GM21447 (cell line): ENCODE data around the gene GLI2.

Experiments
- ATAC-seq: cut with Tn5 transposase; IDR thresholded peaks from one replicate; pipeline ENCODE4 v1.9.1; 2021; ENCODE audit not compliant: unreplicated experiment

The GLI2 gene

DNA sequence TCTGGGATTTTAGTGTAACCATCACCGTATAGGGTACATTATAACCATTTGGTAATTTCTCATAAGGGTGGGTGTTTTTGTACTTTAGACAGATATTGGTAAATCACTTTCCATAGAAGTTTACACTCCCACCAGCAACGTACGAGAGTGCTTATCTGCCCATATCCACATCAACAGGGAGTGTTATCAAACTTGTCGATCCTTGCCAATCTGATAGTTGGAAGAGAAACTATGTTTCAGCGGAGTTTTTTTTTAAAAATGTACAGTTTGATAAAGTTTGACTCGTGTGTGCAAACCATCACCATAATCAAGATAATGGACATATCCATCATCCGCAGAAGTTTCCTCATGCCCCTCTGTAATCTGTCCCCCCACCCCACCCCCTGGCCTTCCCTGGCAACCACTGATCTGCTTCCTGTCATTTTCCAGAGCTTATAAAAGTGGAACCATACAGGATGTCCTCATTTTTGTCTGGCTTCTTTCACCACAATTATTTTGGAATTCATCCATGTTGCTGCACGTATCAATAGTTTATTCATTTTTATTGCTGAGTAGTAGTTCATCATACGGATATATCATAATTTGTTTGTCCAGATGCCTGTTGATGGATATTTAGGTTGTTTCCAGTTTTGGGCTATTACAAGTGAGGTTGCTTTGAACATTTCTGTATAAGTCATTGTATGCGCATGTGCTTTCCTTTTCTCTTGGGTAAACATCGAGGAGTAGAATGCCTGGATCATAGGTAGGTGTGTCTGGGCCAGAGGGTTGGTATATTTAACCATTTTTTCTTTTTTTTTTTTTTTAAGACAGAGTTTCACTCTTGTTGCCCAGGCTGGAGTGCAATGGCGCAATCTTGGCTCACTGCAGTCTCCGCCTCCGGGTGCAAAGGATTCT is 18.6 kb downstream of the GLI2 start:
- no peak for ATAC-seq

DNA sequence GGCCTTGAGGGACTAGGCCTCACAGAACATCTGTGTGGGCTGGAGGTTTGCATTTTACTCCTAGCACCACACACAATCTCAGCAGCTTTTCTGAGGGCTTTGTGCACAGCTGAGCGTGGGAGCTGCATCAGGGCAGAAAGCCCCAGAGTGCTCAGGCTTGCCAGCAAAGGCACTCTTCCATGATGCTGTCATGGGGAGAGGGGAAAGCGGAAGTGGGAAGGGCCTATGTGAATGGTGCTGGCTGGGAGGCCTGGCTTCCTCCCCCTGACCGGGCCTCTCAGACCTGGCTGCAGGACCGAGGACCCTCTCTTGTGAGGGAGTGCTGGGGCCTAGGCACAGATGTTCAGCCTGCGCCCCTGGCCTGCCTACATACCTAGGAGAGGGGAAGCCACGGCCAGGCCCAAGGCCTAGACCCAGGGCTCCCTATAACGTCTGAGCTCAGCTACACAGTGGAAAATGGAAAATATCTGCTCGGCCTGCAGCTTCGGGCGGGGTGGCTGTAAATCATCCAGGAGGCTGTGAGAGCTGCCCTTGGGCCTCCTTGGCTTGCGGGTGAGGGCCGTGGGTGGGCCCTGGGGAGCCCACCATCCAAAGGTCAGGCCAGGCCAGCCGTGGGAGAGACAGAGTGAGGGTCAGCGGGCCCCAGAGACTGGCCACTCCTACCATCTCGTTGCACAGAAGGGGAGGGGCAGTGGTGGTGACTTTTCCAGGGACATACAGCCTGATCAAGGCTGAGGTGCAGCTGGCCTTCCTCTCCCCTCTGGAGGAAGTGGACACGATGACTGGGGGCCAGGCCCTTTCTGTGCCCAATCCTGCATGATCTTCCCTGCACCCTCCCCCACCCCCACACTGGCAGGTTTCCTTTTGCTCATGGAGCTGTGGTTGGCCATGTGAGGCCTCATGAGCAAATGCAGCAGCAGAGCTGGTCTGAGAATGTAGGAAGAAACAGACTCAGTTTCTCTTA is 22.8 kb downstream of the GLI2 start:
- no peak for ATAC-seq

DNA sequence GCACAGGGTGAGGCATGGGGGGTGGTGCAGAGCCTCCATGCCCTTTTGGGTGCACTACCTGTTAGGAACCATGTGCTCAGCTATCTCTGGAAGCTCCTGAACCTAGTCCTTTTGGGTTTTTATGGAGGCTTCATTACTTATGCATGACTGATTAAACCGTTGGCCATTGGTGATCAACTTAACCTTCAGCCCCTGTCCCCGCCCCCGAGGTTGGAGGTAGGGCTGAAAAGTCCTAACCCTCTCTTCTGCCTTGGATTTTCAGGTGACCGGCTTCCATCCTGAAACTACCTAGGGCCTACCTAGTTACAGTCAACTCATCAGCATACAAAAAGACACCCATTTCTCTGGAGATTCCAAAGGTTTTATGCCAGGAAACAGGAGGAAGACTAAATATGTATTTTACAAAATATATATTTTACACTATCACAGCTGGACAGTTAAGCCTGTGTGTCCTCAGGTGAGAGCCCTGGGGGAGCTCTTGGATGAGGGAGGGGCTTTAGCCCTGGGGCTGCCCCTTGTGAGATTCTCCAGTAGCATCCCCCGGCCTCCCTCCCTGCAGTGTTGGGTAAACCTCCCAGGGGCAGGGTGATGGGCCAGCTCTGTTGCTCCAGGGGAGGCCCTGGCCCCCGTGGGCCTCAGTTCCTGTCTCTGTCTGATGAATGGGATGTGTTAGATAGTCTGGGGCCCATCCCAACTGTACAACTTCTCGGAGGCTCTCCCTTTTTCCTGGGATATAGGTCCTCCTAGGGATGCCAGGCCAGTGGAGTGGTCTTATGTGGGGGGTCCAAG is 24.1 kb downstream of the GLI2 start:
- ATAC-seq, result no peak

DNA sequence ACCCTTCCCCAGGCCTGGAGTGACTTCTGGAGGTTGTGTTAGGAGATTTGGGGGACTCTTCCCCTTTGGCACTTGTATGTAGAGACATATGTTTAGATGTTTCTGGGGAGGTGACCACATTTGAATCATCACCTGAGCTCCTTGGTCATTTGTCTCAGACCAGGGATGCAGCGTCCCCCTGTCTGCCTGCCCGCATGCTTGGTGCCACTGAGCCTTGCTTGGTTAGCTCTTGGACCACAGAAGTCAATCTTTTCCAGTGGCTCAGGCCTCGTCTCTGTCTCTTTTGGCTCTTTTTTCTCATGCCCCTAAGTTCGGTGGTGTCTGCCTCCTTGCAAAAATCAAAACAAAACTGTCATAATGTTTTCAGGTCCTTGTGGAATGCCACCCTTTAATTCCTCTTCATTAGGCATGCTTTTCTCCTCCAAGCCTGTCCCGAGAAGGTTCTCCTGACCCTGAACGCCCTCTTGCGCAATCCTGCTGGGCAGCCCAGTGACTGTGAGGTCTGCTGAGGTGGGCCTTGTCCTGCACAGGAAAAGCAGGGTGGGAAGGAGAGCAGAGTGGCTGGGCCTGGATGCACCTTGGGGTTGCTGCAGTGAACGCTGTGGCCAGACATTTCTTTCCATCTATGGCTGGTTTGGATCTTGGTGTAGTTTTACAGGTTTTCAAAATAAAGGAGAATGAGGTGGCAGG is 24.9 kb downstream of the GLI2 start:
- no peak for ATAC-seq

DNA sequence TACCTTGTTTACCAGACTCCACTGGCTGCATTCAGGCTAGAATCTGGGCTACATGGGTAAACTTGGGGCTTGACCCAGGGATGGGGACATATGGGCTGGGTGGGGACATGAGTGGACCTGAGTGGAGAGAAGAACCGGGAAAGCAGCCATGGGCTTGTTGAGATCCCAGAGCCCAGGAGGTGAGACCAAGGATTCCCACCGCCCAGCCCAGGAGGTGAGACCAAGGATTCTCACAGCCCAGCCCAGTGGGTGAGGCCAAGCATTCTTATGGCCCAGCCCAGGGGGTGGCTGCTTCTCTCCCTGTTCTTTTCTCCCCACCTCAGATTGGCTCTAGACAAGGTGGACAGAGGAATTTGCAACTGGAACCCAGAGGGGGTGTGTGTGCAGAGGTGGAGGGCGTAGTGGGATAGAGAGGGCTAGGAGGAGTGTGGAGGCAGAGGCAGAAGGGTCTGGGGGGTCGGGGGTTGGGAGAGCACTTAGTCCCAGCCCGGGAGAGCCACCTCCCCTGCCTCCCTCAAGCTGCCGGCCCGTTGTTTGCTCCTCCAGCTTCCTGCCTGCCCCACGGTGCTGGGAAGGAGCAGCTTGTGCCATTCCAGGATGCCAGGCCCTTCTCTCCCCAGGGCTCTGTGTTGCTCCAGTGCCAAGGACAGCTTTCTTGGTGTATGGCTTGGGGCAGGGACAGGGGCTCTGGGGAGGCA is 25.6 kb downstream of the GLI2 start:
- ATAC-seq, result no peak

DNA sequence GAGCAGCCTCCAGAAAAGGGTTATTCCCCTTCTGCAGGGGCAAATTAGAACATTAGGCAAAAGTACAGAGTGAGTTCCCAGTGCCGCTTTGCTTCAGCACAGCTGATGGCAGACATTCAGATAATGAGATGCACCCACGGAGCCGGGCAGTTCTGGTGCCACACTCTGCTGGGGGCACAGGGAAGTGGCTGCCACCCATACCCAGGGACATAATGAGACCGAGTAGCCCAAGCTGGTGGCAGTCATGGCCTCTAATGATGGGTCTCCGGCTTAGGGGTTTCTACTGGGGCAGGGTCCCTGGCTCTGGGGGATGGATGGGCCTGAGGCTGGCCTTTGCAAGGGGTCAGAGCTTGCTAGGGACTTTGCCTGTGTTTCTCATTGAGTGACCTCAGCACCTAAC is 26.2 kb downstream of the GLI2 start:
- ATAC-seq, result no peak

DNA sequence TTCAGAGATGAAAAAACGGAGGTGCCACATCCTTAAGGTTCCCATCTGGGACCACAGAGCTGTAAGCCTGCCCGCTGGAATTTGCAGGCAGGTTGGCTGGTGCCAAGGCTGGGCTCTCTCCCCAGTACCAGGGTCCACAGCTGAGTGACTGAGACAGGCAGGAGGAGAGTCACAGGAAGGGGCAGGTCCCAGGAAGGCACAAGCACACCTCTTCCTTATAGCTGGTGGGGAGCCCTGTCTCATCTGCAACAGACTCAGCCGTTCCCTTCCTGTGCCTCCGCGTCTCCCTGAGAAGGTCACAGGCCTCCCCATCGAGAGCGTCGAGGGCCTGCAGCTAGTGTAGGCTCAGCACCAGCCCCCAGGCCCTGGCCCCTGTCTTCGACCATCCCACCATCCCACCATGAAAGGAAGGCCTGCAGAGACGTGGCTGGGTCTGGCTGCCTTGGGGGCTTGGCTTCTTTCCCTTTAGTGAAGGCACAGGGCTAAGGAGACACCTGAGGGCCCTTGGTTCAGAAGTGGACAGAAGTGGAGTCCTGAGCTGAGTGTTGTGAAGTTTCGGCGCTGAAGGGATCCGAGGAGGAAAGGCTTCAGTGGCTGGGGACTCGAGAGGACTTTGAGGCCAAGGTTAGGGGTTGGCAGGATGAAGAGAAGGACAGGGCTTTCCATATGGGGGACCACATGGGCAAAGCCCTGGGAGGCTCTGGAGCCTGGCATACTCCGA is 26.8 kb downstream of the GLI2 start:
- no peak for ATAC-seq

DNA sequence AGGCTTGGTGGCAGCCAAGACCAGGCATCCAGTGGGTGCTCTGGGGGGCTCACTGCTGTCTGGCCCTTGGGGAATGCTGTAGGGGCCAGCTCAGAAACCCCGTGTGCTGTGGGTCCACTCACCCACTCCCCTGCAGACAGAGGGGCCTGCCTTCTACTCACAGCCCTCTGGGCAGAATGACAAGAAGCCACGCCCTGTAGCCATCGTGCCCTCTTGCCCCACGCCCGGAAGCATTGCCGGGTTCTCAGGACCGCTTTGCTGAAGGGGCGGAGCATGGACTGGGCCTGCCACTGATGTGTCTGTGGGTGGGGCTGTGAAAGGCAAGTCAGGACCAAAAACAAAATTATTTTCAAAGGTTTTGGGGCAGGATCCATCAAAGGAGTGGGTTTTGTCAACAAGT is 27.8 kb downstream of the GLI2 start:
- ATAC-seq, result no peak

DNA sequence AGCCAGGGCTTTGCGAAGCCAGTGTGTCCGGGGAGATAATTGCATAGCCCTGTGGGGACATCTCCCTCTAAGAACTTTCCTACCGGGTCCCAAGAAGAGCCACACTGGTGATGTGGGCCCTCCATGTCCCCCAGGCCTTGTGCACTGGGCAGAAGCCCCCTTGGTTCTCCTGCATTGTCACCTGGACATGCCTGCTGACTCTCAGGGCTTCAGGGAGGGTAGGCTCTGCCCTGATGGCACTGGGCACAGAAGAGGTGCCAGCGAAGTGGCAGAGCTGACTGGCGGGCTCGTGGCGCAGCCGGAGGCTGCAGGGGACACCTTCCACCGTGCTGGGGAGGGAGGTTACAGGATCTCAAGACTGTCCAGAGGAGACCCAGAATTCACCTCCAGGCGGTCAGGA is 28.3 kb downstream of the GLI2 start:
- ATAC-seq, result no peak

DNA sequence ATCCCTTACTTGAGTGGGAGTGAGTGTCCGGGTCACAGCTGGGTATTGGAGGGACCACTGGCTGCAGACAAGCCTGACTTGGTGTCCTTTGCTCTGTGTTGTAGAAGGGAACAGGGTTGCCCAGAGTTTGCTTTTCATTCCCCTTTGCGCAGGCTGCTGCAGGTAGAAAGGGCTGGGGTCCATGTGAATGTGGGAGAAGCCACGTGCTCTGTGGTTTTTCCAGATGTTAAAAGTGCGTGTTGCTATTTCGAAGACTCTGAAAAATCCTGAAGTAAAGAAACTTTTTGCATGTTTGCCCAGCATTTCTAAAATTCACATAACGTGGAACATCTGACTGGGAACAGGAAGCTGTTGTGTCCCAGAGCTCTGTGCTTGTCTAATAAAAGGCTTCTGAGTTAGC is 28.8 kb downstream of the GLI2 start:
- no peak for ATAC-seq

DNA sequence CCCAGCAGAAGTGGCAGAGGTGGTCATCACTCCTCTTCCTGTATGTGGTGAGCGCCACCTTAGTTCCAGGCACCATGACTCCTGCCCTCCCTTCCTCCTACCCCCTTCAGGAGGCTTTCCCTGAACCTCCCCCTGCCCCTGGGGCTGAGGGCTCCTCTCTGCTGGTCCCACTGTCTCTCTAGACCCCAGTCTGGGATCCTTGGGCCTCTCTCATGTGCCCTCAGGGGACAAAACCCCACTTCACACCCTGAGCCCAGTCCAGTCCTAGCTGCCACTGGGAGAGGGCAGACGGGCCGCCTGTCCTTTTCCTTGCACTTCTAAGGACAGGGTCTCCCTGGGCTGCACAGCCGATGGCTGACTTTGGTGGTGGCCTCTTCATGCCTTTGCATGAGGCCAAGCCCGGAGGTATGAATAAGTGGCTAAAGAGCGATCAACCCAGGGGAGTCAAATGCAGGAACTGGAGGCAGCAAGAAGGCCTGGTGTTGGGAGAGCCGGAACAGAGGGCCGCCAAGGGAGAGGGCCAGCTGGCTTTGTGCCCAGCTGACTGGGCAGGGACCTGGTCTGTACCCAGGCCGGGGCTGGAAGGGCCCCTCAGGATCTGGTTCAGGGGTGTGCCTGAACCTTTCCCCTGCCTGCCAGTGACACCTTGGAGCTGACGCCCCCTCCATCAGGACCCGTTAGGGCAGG is 29.5 kb downstream of the GLI2 start:
- ATAC-seq, result no peak

DNA sequence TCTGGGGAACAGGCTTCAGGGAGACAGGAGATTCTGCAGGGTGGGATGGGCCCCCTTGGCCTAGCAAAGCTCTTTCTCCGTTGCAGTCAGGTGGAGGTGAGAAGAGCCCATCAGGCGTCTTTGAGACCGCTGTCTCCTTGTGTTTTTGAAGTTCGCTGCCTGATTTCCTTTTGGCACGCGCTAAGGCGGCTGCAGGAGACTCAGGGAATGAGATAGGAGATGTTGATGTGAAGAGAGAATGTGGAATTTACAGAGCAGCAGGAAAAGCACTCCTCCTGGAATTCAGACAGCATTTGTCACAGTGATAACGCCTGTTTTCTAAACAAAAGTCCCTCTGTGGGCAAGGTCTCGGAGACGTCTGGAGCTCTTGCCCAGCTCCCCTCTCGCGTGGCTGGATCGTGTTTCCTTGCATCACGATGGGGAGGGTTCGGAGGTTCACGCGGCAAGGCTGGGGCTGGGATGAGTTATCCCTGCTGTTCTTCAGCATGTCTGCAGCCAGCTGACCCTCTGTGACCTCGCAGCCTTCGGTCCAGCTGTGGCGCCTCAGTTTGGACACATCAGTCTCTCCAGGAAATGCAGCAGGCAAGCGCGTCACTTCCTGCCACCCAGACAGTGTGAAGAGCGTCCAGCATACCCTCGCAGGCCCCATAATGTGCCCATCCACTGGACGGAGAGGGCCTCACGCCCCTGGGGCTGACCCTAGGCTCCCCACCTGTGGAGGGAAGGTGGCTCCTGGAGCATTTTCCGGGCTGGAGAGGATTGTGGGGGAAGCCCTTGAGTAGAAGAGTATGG is 30.2 kb downstream of the GLI2 start:
- no peak for ATAC-seq

DNA sequence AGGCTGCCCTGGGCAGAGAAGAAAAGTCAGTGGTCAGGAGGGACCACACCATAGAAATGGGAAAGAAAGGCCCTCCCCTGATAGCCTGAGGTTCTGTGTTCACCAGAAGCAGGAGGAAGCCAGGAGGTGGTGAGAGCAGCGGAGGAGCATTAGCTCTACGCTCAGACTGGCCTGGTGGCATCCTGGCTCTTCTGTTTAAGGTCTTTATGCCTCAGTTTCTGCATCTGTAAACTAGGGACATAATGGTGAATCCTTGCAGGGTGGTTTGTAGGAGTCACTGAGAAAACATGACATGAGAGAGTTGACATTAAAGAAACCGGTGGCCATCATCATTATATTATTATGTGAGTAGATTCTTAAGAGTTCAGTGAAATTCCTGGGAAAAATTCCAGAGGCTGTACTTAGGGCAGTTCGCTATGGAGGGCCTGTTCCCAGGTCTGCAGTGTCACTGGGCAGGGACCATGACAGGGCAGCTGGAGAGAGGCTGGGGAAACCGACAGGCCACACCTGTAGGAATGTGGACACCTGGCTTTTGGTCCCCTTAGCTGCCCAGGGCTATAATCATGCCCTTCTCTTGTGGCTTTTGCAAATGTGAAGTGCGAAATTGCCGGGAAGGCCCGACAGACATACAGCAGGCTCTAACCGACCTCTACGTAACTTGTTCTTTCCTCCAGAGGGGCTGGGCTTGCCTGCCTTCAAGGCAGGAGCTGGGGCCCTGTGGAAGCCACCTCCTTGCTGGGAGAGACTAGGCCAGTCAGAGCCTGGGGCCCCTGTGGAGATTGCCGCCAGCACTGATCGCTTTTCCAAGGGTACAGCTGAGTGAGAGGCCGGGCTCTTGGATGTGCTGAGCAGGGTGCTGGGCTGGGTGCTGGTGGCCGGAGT is 31.0 kb downstream of the GLI2 start:
- ATAC-seq, result no peak

DNA sequence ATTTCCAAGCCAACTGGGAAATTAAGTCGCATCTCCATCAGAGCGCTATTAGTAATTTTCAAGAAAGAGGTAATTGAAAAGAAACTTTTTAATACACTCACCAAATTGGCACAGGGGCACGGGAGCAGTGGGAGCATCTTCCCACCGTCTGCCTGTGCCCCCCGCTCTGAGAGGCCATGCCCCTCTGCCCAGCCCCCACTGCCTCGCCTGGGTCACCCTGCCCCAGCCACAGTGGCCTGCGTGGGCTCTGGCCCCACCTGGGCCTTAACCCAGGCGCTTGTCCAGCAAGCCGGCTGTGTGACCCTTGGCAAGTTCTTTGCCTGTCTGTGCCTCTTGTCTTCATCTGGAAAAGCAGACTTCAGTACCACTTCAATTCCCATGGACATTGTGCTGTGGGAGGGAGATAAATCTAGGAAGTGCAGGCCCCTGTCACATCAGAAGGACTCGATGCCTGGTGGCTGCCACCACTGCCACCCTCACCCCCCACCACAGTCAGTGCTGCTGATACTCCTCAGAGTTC is 31.9 kb downstream of the GLI2 start:
- no peak for ATAC-seq

DNA sequence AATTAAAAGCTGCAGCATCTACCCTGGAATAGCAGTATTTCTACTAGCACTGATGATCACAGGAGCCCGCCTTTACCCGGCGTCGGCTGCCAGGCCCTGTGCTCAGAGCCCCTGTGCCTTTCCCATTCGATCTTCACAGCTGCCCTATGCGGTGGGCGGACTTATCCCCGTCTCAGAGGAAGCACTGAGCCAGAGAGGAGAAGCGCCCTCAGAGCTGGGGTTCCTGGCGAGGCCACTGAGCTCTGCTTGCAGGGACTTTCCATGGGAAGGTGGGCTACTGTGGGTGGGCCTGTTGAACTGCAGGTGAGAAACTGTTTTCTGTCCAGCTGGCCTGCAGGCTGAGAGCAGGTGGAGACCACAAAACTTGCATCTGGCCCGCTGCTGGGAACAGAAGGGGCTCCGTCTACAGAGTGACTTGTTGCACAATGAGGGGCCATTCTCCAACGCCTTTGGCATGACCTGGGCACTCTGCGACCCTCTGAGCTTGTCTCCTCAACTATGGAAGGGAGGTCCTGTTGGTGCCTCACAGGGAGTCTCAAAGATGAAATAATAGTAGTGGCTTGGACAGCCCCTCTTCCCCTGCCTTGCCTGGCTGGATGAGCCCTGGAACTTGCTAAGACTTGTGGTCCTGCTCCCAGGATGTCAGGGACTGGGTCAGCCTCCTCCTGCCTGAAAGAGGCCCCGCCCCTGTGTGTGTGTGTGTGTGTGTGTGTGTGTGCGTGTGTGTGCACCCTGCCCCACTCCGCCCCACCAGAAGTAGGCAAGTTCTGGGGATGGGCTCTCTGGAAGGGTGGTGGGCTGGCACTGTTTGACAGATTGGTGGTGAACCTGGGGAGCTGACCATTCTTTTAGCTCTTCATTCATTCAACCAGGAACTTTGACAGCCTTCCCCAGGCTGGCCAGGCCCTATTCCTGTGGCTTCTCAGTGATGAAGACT is 32.7 kb downstream of the GLI2 start:
- no peak for ATAC-seq
